PC-3 (cell line): ENCODE data around the gene LHFPL5. TPM values are rescaled to one million over a fixed set of nuclear protein-coding genes. Genes with fewer than 3 reads are reported as not detected.

Experiments
- ATAC-seq: fragments of 200-7000 bp; cut with Tn5 transposase; 2 replicates; pipeline ENCODE4 v1.9.1; 2020; ENCODE audit warnings: mild to moderate bottlenecking, moderate library complexity
- BruUV-seq: library from RNA; stranded (reverse); fragments of 400-500 nt; replicated peaks from 2 replicates; lab custom pipeline; 2021; lab: Mats Ljungman, UMichigan
- CTCF ChIA-PET: fragments of 300-600 bp; sonication (Branson Sonifier 250); formaldehyde crosslinking; loops from one replicate; lab custom pipeline; 2022; ENCODE audit warnings: antibody characterized with exemption; lab: Charles Lee
- POLR2A ChIA-PET: fragments of 300-600 bp; sonication (Branson Sonifier 250); formaldehyde crosslinking; loops from one replicate; lab custom pipeline; 2022; ENCODE audit warnings: antibody characterized with exemption; ENCODE audit not compliant: unreplicated experiment; lab: Charles Lee
- DNase-seq: peaks from one replicate; pipeline ENCODE4 v3.0.0-alpha.2; 2015
- H2AFZ ChIP-seq: fragments of 300-600 bp; sonication (generic); 2 replicates; pipeline ENCODE4 v1.6.0; 2016; ENCODE audit warnings: antibody characterized with exemption, low read length
- H3F3A ChIP-seq: fragments of 300-600 bp; sonication (generic); one replicate; pipeline ENCODE4 v1.6.0; 2017; ENCODE audit warnings: antibody characterized with exemption, low read length, control low read depth, mild to moderate bottlenecking; ENCODE audit not compliant: unreplicated experiment
- H3K27ac ChIP-seq: fragments of 300-600 bp; sonication (generic); 2 replicates; pipeline ENCODE4 v1.5.1; 2016; ENCODE audit warnings: mild to moderate bottlenecking, low read length
- H3K27me3 ChIP-seq: fragments of 300-600 bp; sonication (generic); 2 replicates; pipeline ENCODE4 v1.6.1; 2016; ENCODE audit warnings: low read length, mixed read lengths
- H3K36me3 ChIP-seq: fragments of 300-600 bp; sonication (generic); 2 replicates; pipeline ENCODE4 v1.6.1; 2016; ENCODE audit warnings: low read depth, mixed run types, low read length, mixed read lengths
- H3K4me1 ChIP-seq: fragments of 300-600 bp; sonication (generic); 2 replicates; pipeline ENCODE4 v1.5.1; 2016; ENCODE audit warnings: low read length; ENCODE audit not compliant: insufficient read depth
- H3K4me2 ChIP-seq: fragments of 300-600 bp; sonication (generic); 2 replicates; pipeline ENCODE4 v1.6.0; 2016; ENCODE audit warnings: low read length
- H3K4me3 ChIP-seq: fragments of 300-600 bp; sonication (generic); 2 replicates; pipeline ENCODE4 v1.5.1; 2016; ENCODE audit warnings: mild to moderate bottlenecking, low read length, mixed read lengths
- H3K79me2 ChIP-seq: fragments of 300-600 bp; sonication (generic); 2 replicates; pipeline ENCODE4 v1.6.1; 2017; ENCODE audit warnings: low read length, mixed read lengths
- H3K9ac ChIP-seq: fragments of 300-600 bp; sonication (generic); 2 replicates; pipeline ENCODE4 v1.6.0; 2016; ENCODE audit warnings: mild to moderate bottlenecking, low read length
- H3K9me2 ChIP-seq: fragments of 300-600 bp; sonication (generic); replicated peaks from 2 replicates; pipeline ENCODE4 v1.6.1; 2016; ENCODE audit warnings: mixed run types, low read length, mixed read lengths
- H3K9me3 ChIP-seq: fragments of 300-600 bp; sonication (generic); 2 replicates; pipeline ENCODE4 v1.6.1; 2016; ENCODE audit warnings: low read length, mixed read lengths
- H4K20me1 ChIP-seq: fragments of 300-600 bp; sonication (generic); 2 replicates; pipeline ENCODE4 v1.6.1; 2016; ENCODE audit warnings: low read length, mixed read lengths
- EZH2 ChIP-seq: fragments of 300-600 bp; sonication (generic); IDR thresholded peaks from one replicate; pipeline ENCODE4 v1.6.1; 2017; ENCODE audit warnings: antibody characterized with exemption, mild to moderate bottlenecking, low read length; ENCODE audit not compliant: unreplicated experiment
- EZH2phosphoT487 ChIP-seq: fragments of 300-600 bp; sonication (generic); IDR thresholded peaks from 2 replicates; pipeline ENCODE4 v1.6.1; 2018; ENCODE audit warnings: mild to moderate bottlenecking, antibody characterized with exemption, low read length, borderline replicate concordance
- intact Hi-C: fragments of 100-400 bp; cut with micrococcal nuclease; formaldehyde crosslinking; loops from 2 replicates; pipeline ENCODE4 v1.9.0; 2023
- total RNA-seq: library from RNA; depleted of rRNA; stranded (reverse); fragments of >200 nt; gene quantifications from 2 replicates; pipeline ENCODE4 v1.2.3, GENCODE V29; 2014; rRNA removed
- TF ChIP-seq, protein P1 (sequence below): fragments of 300-600 bp; sonication (generic); conservative IDR thresholded peaks from 2 replicates; pipeline ENCODE4 v1.5.1; 2017; ENCODE audit warnings: antibody characterized with exemption, low read depth, mild to moderate bottlenecking, low read length

Gene LHFPL5
- total RNA-seq, 1 experiment from 2014 or later, result not detected

GRCh38 chr6:35856250-35856649 is 51.1 kb downstream of the LHFPL5 start:
- H3K27ac ChIP-seq, result no peak overlapping the region

GRCh38 chr6:35857853-35858252 is 52.7 kb downstream of the LHFPL5 start:
- Histone ChIP-seq H3K4me2 (no peak overlapping the region), H3K4me3 (no peak overlapping the region), H2AFZ (no peak overlapping the region), H3F3A (no peaks in the 10 kb centered on the region), H3K36me3 (peaks cover 75% of the 10 kb centered on the region), H3K4me1 (no peaks in the 10 kb centered on the region), H3K9ac (no peak overlapping the region), H3K9me2 (no peaks in the 10 kb centered on the region), H3K9me3 (no peaks in the 10 kb centered on the region), H4K20me1 (0 out of 2 replicates have a peak, but pooled peaks cover 6% of the 10 kb centered on the region), H3K27me3 (no peaks in the 10 kb centered on the region), H3K79me2 (no peaks in the 10 kb centered on the region), H3K27ac (no peak overlapping the region)
- DNase-seq, result no peak
- intact Hi-C loops, result no loop called here
- BruUV-seq, result no TSS peak
- POLR2A ChIA-PET, result no interaction called here
- no peak for ATAC-seq
- CTCF ChIA-PET, result no interaction called here
- TF ChIP-seq, protein P1, sequence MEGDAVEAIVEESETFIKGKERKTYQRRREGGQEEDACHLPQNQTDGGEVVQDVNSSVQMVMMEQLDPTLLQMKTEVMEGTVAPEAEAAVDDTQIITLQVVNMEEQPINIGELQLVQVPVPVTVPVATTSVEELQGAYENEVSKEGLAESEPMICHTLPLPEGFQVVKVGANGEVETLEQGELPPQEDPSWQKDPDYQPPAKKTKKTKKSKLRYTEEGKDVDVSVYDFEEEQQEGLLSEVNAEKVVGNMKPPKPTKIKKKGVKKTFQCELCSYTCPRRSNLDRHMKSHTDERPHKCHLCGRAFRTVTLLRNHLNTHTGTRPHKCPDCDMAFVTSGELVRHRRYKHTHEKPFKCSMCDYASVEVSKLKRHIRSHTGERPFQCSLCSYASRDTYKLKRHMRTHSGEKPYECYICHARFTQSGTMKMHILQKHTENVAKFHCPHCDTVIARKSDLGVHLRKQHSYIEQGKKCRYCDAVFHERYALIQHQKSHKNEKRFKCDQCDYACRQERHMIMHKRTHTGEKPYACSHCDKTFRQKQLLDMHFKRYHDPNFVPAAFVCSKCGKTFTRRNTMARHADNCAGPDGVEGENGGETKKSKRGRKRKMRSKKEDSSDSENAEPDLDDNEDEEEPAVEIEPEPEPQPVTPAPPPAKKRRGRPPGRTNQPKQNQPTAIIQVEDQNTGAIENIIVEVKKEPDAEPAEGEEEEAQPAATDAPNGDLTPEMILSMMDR, result no peak
- TF ChIP-seq EZH2phosphoT487, result no peak
- no peak for TF ChIP-seq EZH2

More at GRCh38 chr6:35856250-35856649, 51.1 kb downstream of the LHFPL5 start:
- intact Hi-C loops, result no loop called here
- Histone ChIP-seq H3K27me3 (no peaks in the 10 kb centered on the region), H3K9ac (no peak overlapping the region), H3K79me2 (no peaks in the 10 kb centered on the region), H2AFZ (no peak overlapping the region), H3K4me2 (no peak overlapping the region), H3K9me3 (no peaks in the 10 kb centered on the region), H3F3A (no peaks in the 10 kb centered on the region), H3K4me3 (no peak overlapping the region), H3K36me3 (peaks cover 69% of the 10 kb centered on the region), H3K4me1 (no peaks in the 10 kb centered on the region), H3K9me2 (no peaks in the 10 kb centered on the region), H4K20me1 (no peaks in the 10 kb centered on the region)
- DNase-seq, result no peak
- TF ChIP-seq, protein P1, result no peak
- TF ChIP-seq EZH2phosphoT487, result no peak
- no peak for TF ChIP-seq EZH2
- no peak for ATAC-seq
- CTCF ChIA-PET, result no interaction called here
- POLR2A ChIA-PET, result no interaction called here
- no TSS peak for BruUV-seq

DNA sequence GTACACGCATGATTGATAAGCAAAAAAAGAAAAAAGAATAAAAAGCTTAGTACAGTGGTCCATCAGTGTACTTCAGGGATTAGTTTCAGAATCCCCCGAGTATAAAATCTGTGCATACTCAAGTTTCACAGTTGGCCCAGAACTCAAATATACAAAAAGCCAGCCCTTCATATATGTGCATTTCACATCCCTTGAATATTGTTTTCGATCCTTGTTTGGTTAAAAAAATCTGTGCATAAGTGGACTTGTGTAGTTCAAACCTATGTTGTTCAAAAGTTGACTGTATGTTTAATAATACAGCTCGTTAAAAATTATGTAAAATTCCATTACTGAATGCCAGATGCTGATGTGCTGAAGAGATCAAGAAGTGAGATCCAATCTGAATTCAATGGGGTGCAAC is 54.2 kb downstream of the LHFPL5 start:
- CTCF ChIA-PET, result no interaction called here
- no peaks in the 10 kb centered on the region for H3K4me1 ChIP-seq
- no peak overlapping the region for H2AFZ ChIP-seq
- H3K27ac ChIP-seq, result no peak overlapping the region
- ATAC-seq, result no peak
- no peak for DNase-seq
- no peaks in the 10 kb centered on the region for H3K9me3 ChIP-seq
- H4K20me1 ChIP-seq, result 0 out of 2 replicates have a peak, but pooled peaks cover 6% of the 10 kb centered on the region
- H3K4me2 ChIP-seq, result no peak overlapping the region
- TF ChIP-seq EZH2phosphoT487 (no peak), EZH2 (no peak)
- TF ChIP-seq, protein P1, result no peak
- POLR2A ChIA-PET, result no interaction called here
- no peaks in the 10 kb centered on the region for H3K27me3 ChIP-seq
- peaks cover 73% of the 10 kb centered on the region for H3K36me3 ChIP-seq
- H3K79me2 ChIP-seq, result no peaks in the 10 kb centered on the region
- intact Hi-C loops, result no loop called here
- no peak overlapping the region for H3K9ac ChIP-seq
- no peaks in the 10 kb centered on the region for H3K9me2 ChIP-seq
- BruUV-seq, result no TSS peak
- H3K4me3 ChIP-seq, result no peak overlapping the region
- H3F3A ChIP-seq, result no peaks in the 10 kb centered on the region

Other genes starting within 250 kb of the LHFPL5 start
- gene FKBP5, start 116.4 kb upstream of the LHFPL5 start, total RNA-seq, result 11.9 and 12.4 TPM in 2 replicates
- 0.75 TPM in 1 of 2 replicates, not detected in the other for gene ARMC12, start 68.3 kb upstream of the LHFPL5 start, total RNA-seq
- gene CLPSL2, start 28.8 kb upstream of the LHFPL5 start, total RNA-seq, result not detected in 2 replicates
- not detected in 2 replicates for gene CLPSL1, start 24.3 kb upstream of the LHFPL5 start, total RNA-seq
- not detected in 2 replicates for gene CLPS, start 8.0 kb upstream of the LHFPL5 start, total RNA-seq
- gene SRPK1, start 115.7 kb downstream of the LHFPL5 start, total RNA-seq, result 95.2 and 100 TPM in 2 replicates
- gene SLC26A8, start 219.3 kb downstream of the LHFPL5 start, total RNA-seq, result not detected in 2 replicates
- gene MAPK14, start 222.5 kb downstream of the LHFPL5 start, total RNA-seq, result 53.7 and 56.8 TPM in 2 replicates